ENCODE data around the gene PTPRN2. TPM values are rescaled to one million over a fixed set of nuclear protein-coding genes. Genes with fewer than 3 reads are reported as not detected.

Gene PTPRN2
- total and polyA plus RNA-seq, 2 donors (not counting 3 experiments of a cell fraction or from before 2014, with no cell fraction given): 0.62 to 0.88 TPM

GRCh38 chr7:158247758-158248487, 339.7 kb downstream of the PTPRN2 start:
- Histone ChIP-seq H3K79me2 (ENCODE audit: control insufficient read depth, insufficient read depth, low read length) (no peaks in the 10 kb centered on the region), H4K20me1 (replicated peaks; ENCODE audit: control insufficient read depth, extremely low read depth, insufficient read depth, low read length) (no peaks in the 10 kb centered on the region), H3K9ac (replicated peaks; ENCODE audit: extremely low read depth, insufficient read depth, low read length) (no peak overlapping the region), H3K27ac (ENCODE audit: insufficient read depth, low read depth, low read length) (no peak overlapping the region), H3K9me3 (replicated peaks; ENCODE audit: control insufficient read depth, insufficient read depth, low read length) (peaks cover 2% of the 10 kb centered on the region), H3K4me2 (ENCODE audit: insufficient read depth, low read length) (no peak overlapping the region), H3K36me3 (ENCODE audit: control insufficient read depth in 2 of 2, extremely low read depth in 1 of 2, insufficient read depth in 2 of 2, low read length in 2 of 2) (no peaks in the 10 kb centered on the region), H2AFZ (ENCODE audit: low read depth, low read length) (no peak overlapping the region), H3K27me3 (ENCODE audit: control insufficient read depth in 2 of 2, insufficient read depth in 2 of 2, low read length in 2 of 2) (no peaks in the 10 kb centered on the region), H3K4me1 (ENCODE audit: control insufficient read depth, extremely low read depth, insufficient read depth, low read length) (no peaks in the 10 kb centered on the region), H3K4me3 (replicated peaks in 1 of 3; ENCODE audit: insufficient read depth in 1 of 3, low read depth in 1 of 3, low read length in 3 of 3) (no peak overlapping the region), H3K9me1 (replicated peaks; ENCODE audit: control insufficient read depth, extremely low read depth, insufficient read depth, low read length) (no peaks in the 10 kb centered on the region)
- TF ChIP-seq POLR2AphosphoS5 (IDR thresholded peaks at IDR 0.05; ENCODE audit: insufficient read depth, low read depth, low read length) (no peak), JUN (IDR thresholded peaks at IDR 0.05; ENCODE audit: borderline replicate concordance, insufficient read depth, insufficient read length, low read depth) (no peak), MYC (IDR thresholded peaks at IDR 0.05; ENCODE audit: low read depth, low read length) (no peak), MAX (IDR thresholded peaks at IDR 0.05; ENCODE audit: insufficient read depth, insufficient read length) (no peak), CTCF (IDR thresholded peaks at IDR 0.05; ENCODE audit: extremely low read depth in 1 of 2, insufficient read depth in 1 of 2, low read depth in 1 of 2, low read length in 2 of 2) (no peak), EZH2 (IDR thresholded peaks at IDR 0.05; ENCODE audit: borderline replicate concordance, low read depth, low read length, severe bottlenecking) (no peak), GATA2 (IDR thresholded peaks at IDR 0.05; ENCODE audit: insufficient read depth, insufficient read length, low read depth, low read length) (no peak), POLR2A (IDR thresholded peaks at IDR 0.05; ENCODE audit: low read depth, low read length) (no peak), FOS (IDR thresholded peaks at IDR 0.05; ENCODE audit: borderline replicate concordance, insufficient read depth, low read length) (no peak)
- dilution Hi-C loops (cut with MboI; ENCODE audit: extremely low pct_ligation_motif_present, low sequenced_read_pairs): no loop called here
- ChIA-PET POLR2A (no interaction called here), CTCF (no interaction called here)
- no peak for DNase-seq (ENCODE audit: low read depth, low spot score)
- intact Hi-C loops (cut with micrococcal nuclease): no loop called here
- no TSS peak for BruUV-seq (replicated peaks)
- FAIRE-seq: no peak

Measured in endothelial cell of umbilical vein (primary cell).